Measurements from ENCODE around the gene LIN7B. TPM values are rescaled to one million over a fixed set of nuclear protein-coding genes. Genes with fewer than 3 reads are reported as not detected.
A peak's percentile ranks its signal among the peaks of the same experiment; 100 is the strongest.
"Not testable (repeated sequence)": the region's sequence is repeated elsewhere in the genome, so short reads cannot be mapped to it uniquely, and the experiment has no call there.

LIN7B gene
- total and polyA plus RNA-seq, 2 of the 8 experiments (the other 6 are each of a cell fraction or from before 2014, with no cell fraction given) = 4.1 to 4.2 TPM

DNA sequence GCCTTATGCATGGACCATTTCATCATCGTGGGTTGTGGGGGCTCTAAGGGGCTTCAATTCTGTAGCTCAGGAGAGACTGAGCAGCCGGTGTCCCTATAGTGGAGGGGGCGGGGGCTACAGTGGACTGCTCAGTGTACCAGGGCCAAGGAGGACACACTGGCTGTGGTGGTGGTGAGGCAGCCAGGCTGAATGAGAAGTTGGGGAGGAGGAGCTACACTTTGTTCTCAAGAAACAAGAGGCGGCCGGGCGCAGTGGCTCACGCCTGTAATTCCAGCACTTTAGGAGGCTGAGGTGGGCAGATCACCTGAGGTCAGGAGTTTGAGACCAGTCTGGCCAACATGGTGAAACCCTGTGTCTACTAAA is 32.2 kb downstream of the LIN7B start:
- not testable (repeated sequence) for H3K4ac ChIP-seq (replicated peaks; ENCODE audit: insufficient read length, low read depth, low read length); H3K79me1 ChIP-seq (ENCODE audit: low read depth, low read length); H3K36me3 ChIP-seq (ENCODE audit: control insufficient read depth in 2 of 4, insufficient read depth in 4 of 4, low read length in 3 of 4); H3K9ac ChIP-seq (replicated peaks in 1 of 4; ENCODE audit: extremely low read depth in 1 of 4, low read depth in 3 of 4, low read length in 3 of 4); H3K27me3 ChIP-seq (replicated peaks in 1 of 4; ENCODE audit: control insufficient read depth in 3 of 4, extremely low read depth in 1 of 4, insufficient read depth in 3 of 4, low read length in 3 of 4); FAIRE-seq; DNase-seq (ENCODE audit: low read depth in 1 of 2, low spot score in 2 of 2); H3K9me3 ChIP-seq (ENCODE audit: insufficient read depth in 2 of 2, low read depth in 1 of 2, low read length in 1 of 2); H3K23ac ChIP-seq (ENCODE audit: insufficient read length); H4K20me1 ChIP-seq (replicated peaks in 1 of 2; ENCODE audit: control insufficient read depth in 1 of 2, insufficient read depth in 2 of 2, low read length in 2 of 2); H3K14ac ChIP-seq (ENCODE audit: insufficient read length); H3K27ac ChIP-seq (ENCODE audit: low read depth, low read length); H3K79me2 ChIP-seq (ENCODE audit: control insufficient read depth in 1 of 2, insufficient read depth in 2 of 2, low read length in 2 of 2); H2AK5ac ChIP-seq (ENCODE audit: low read depth, low read length); H2AFZ ChIP-seq (ENCODE audit: low read length); H2BK15ac ChIP-seq (ENCODE audit: low read length)
- Histone ChIP-seq H3K4me3 (ENCODE audit: extremely low read depth in 1 of 4, insufficient read depth in 2 of 4, low read depth in 3 of 4, low read length in 4 of 4) (peak overlapping the region; percentile 18 to 56 (median 32); a peak in 7 of 8 replicates), H2BK5ac (ENCODE audit: low read depth, low read length) (peak overlapping the region; percentile 83; the same call in 1 of the 2 replicates), H4K91ac (replicated peaks; ENCODE audit: insufficient read length, low read length) (peak overlapping the region; percentile 90), H2BK20ac (ENCODE audit: low read length) (peak overlapping the region; percentile 80; the same call in 1 of the 2 replicates), H2BK120ac (replicated peaks; ENCODE audit: low read depth, low read length) (peak overlapping the region; percentile 88), H3K56ac (replicated peaks; ENCODE audit: insufficient read length, low read depth, low read length) (peak overlapping the region; percentile 73), H3K4me1 (replicated peaks in 1 of 4; ENCODE audit: control insufficient read depth in 3 of 4, insufficient read depth in 4 of 4, low read length in 3 of 4) (peaks cover 0 to 19% (median 10%) of the 10 kb centered on the region in 4 experiments; a peak in 6 of 7 replicates), H3K4me2 (ENCODE audit: insufficient read depth in 1 of 2, low read depth in 2 of 2, low read length in 2 of 2) (peak overlapping the region; percentile 27 to 90), H2BK12ac (ENCODE audit: low read depth, low read length) (0 out of 2 replicates have a peak overlapping the region, but pooled peaks have one; percentile 50), H3K23me2 (ENCODE audit: low read depth, low read length) (peaks cover 31% of the 10 kb centered on the region), H4K5ac (ENCODE audit: insufficient read length, low read depth, low read length) (peak overlapping the region; percentile 79), H3K18ac (ENCODE audit: extremely low read depth, low read length) (peak overlapping the region; percentile 88), H4K8ac (ENCODE audit: extremely low read depth, insufficient read depth, low read length) (peak overlapping the region; percentile 72; the same call in 1 of the 2 replicates)
- ChIA-PET POLR2A (ENCODE audit: partially characterized antibody) (interaction anchor here (0.8 to 5.6 kb wide), 18 partner anchors 8 to 1354 kb away, joined by 3 to 47 read pairs (median 4); partner anchors contain the start of genes C19orf73, LIN7B and TRPM4), CTCF (ENCODE audit: partially characterized antibody) (interaction anchor here (0.6 to 6.4 kb wide), 38 partner anchors 9 to 622 kb away, joined by 3 to 99 read pairs (median 4); partner anchors contain the start of genes HRC, LIN7B and TRPM4)
- TF ChIP-seq TAF1 (IDR thresholded peaks at IDR 0.05; ENCODE audit: low read depth, low read length) = peak; percentile 17; the same call in 1 of the 2 replicates
- TF ChIP-seq POLR2AphosphoS5 (IDR thresholded peaks at IDR 0.05; ENCODE audit: low read depth, low read length) = 0 out of 2 replicates have a peak, but pooled peaks have one; percentile 26
- TF ChIP-seq KDM4A (IDR thresholded peaks at IDR 0.05; ENCODE audit: low read depth, low read length, severe bottlenecking) = peak; percentile 38
- 17% methylated on average over 7 of the region's 7 CpGs; no CpG with 5 or more reads in 1 of the 2 experiments for WGBS, 2 experiments (ENCODE audit: extremely low coverage in 1 of 2, insufficient coverage in 1 of 2, insufficient read length in 1 of 2, insufficient replicate concordance in 2 of 2, low coverage in 1 of 2, low lambda C conversion rate in 2 of 2, missing lambda C conversion rate in 1 of 2)
